Ishikawa (cell line): ENCODE data around the gene NAV3.

ENCODE experiments used
- CEBPB ChIP-seq: IDR thresholded peaks from 2 replicates; pipeline ENCODE4 v1.6.1; 2012
- CREB1 ChIP-seq: IDR thresholded peaks from 2 replicates; pipeline ENCODE4 v1.6.1; 2012; ENCODE audit warnings: low read depth
- EGR1 ChIP-seq: IDR thresholded peaks from 2 replicates; pipeline ENCODE4 v1.6.1; 2012
- EP300 ChIP-seq: IDR thresholded peaks from 2 replicates; pipeline ENCODE4 v1.6.1; 2012; ENCODE audit warnings: borderline replicate concordance
- FOXM1 ChIP-seq: IDR thresholded peaks from 2 replicates; pipeline ENCODE4 v1.6.1; 2012; ENCODE audit warnings: low read depth, borderline replicate concordance
- NFIC ChIP-seq: IDR thresholded peaks from 2 replicates; pipeline ENCODE4 v1.6.1; 2012
- RAD21 ChIP-seq: IDR thresholded peaks from 2 replicates; pipeline ENCODE4 v1.6.1; 2012; ENCODE audit warnings: low read depth
- TAF1 ChIP-seq: IDR thresholded peaks from 2 replicates; pipeline ENCODE4 v1.6.1; 2012; ENCODE audit warnings: low read depth, mild to moderate bottlenecking
- TCF12 ChIP-seq: IDR thresholded peaks from 2 replicates; pipeline ENCODE4 v1.6.1; 2012; ENCODE audit warnings: low read depth
- TEAD4 ChIP-seq: IDR thresholded peaks from 2 replicates; pipeline ENCODE4 v1.6.1; 2012
- YY1 ChIP-seq: IDR thresholded peaks from 2 replicates; pipeline ENCODE4 v1.6.1; 2012; ENCODE audit warnings: low read depth
- ZBTB7A ChIP-seq: IDR thresholded peaks from 2 replicates; pipeline ENCODE4 v1.6.1; 2012; ENCODE audit warnings: low read depth
- TF ChIP-seq, protein P1 (sequence below): IDR thresholded peaks from 2 replicates; pipeline ENCODE4 v1.6.1; 2012; ENCODE audit warnings: low read depth, mild to moderate bottlenecking
- TF ChIP-seq, protein P2 (sequence below): IDR thresholded peaks from 2 replicates; pipeline ENCODE4 v1.6.1; 2012
- TF ChIP-seq, protein P3 (sequence below): IDR thresholded peaks from 2 replicates; pipeline ENCODE4 v1.6.1; 2012

NAV3 gene

DNA sequence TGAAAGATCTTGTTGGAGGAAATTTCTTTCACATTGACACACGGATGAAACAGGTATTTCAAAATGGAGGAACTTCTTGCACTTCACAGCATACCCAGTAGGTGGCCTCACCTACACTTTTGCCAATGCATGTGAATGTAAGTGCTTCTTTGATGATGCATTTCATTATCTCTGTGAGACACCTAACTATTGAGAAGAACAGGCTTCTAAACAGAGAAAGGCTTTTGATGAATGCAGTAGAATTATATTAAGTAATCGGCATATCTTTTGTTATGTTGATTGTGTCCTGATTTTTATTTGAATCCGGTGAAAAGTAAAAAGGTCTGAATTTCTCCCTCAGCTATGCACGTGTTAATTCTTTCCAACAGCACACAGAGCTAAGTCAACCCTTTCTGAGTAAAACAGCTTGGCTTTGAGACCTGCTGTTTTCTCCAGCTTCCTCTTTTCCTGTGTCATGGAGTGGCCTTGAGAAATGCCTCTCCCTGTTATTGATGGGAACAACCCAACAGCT, 399.0 kb downstream of the NAV3 start:
- TF ChIP-seq, protein P1, sequence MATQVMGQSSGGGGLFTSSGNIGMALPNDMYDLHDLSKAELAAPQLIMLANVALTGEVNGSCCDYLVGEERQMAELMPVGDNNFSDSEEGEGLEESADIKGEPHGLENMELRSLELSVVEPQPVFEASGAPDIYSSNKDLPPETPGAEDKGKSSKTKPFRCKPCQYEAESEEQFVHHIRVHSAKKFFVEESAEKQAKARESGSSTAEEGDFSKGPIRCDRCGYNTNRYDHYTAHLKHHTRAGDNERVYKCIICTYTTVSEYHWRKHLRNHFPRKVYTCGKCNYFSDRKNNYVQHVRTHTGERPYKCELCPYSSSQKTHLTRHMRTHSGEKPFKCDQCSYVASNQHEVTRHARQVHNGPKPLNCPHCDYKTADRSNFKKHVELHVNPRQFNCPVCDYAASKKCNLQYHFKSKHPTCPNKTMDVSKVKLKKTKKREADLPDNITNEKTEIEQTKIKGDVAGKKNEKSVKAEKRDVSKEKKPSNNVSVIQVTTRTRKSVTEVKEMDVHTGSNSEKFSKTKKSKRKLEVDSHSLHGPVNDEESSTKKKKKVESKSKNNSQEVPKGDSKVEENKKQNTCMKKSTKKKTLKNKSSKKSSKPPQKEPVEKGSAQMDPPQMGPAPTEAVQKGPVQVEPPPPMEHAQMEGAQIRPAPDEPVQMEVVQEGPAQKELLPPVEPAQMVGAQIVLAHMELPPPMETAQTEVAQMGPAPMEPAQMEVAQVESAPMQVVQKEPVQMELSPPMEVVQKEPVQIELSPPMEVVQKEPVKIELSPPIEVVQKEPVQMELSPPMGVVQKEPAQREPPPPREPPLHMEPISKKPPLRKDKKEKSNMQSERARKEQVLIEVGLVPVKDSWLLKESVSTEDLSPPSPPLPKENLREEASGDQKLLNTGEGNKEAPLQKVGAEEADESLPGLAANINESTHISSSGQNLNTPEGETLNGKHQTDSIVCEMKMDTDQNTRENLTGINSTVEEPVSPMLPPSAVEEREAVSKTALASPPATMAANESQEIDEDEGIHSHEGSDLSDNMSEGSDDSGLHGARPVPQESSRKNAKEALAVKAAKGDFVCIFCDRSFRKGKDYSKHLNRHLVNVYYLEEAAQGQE = no peak
- peak; percentile 66 for TF ChIP-seq YY1
- no peak for TF ChIP-seq CEBPB
- TF ChIP-seq, protein P2, sequence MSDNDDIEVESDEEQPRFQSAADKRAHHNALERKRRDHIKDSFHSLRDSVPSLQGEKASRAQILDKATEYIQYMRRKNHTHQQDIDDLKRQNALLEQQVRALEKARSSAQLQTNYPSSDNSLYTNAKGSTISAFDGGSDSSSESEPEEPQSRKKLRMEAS = no peak
- TF ChIP-seq RAD21 = peak; percentile 34
- no peak for TF ChIP-seq CREB1
- TF ChIP-seq, protein P3, sequence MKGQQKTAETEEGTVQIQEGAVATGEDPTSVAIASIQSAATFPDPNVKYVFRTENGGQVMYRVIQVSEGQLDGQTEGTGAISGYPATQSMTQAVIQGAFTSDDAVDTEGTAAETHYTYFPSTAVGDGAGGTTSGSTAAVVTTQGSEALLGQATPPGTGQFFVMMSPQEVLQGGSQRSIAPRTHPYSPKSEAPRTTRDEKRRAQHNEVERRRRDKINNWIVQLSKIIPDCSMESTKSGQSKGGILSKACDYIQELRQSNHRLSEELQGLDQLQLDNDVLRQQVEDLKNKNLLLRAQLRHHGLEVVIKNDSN = no peak
- TF ChIP-seq TEAD4 = no peak
- TF ChIP-seq EP300 = no peak
- no peak for TF ChIP-seq FOXM1

DNA sequence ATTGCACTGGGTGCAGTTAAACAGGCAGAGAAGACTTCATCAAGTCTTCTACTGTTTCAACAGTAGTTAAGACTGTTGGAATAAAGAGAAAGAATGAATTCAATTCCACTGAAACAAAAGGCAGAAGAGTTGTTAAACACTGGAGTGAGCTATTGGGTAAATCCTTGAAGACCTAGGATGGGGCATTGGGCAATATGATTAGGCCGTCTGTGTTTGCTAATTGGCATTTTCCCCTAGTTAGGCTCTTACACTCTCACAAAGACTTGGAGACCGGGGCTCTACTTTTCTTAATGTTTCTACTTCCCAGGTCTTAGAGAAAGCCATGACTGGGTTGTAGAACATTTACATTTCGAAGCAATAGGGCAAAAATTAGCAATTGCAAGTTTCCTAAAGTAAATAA, 402.1 kb downstream of the NAV3 start:
- TF ChIP-seq, protein P1 = no peak
- no peak for TF ChIP-seq TAF1
- TF ChIP-seq FOXM1 = no peak

DNA sequence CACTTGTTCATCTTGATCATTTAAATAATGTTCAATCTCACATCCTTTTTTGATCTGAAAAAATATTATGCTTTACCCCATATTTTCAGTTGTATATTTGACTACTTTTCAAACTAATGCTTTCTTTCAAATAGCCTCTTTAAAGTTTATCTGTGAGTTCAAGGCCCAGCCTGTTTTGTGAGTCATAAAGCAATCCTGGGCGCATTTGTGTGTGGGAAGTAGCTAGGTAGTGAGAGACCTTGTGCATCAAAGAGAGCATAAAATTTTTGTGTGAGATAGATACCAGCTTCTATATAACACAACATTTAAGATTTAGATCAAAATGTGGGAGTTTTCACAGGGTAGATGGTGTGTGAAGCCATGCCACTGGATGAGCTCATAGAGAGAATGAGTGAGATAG, 405.6 kb downstream of the NAV3 start:
- no peak for TF ChIP-seq TEAD4
- TF ChIP-seq TCF12 = no peak
- no peak for TF ChIP-seq EP300
- no peak for TF ChIP-seq CREB1
- TF ChIP-seq TAF1 = no peak

DNA sequence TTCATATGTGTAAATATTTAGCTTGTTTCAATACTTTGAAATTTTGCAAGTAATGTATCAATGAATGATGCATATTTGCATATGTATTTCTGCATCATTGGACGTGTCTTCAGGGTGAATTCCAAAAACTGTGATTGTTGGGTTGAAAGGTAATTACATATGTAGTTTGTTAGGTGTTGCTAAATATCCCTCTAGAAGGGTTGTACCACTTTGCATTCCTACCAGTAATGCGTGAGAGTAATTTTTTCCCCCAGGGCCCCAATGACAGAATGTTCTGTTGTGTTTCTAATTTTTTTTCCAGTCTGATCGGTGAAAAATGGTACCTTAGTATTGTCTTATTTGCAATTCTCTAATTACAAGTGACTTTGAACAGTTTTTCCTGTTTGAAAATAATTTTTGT, 408.9 kb downstream of the NAV3 start:
- TF ChIP-seq, protein P3 = no peak
- TF ChIP-seq YY1 (no peak), RAD21 (no peak), EGR1 (no peak), TCF12 (no peak), EP300 (no peak), CEBPB (no peak), ZBTB7A (no peak), CREB1 (no peak), NFIC (no peak), TAF1 (no peak), TEAD4 (no peak), FOXM1 (no peak)
- TF ChIP-seq, protein P1 = no peak
- TF ChIP-seq, protein P2 = no peak

DNA sequence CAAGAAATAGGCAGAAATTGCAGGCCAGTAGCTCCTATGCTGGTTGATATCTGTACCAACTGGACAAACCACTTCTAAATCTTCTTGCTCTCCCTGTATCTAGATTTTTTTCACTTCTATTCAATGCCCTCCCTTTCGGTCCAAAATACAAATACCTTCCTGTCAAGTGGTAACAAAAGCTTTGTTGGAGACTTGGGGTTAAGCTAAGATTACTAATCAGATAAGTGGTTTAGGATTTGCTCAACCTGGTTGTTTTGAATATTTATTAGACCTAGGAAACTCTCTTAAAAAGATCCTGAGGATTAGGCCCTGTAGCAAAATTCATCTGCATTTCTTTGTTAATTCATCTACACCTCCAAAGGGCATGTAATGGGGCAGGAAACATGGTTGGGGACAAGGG, 410.1 kb downstream of the NAV3 start:
- no peak for TF ChIP-seq CREB1
- TF ChIP-seq, protein P3 = no peak
- TF ChIP-seq TAF1 = no peak
- TF ChIP-seq FOXM1 = no peak
- no peak for TF ChIP-seq RAD21
- TF ChIP-seq EP300 = no peak
- no peak for TF ChIP-seq TEAD4
- TF ChIP-seq, protein P1 = no peak
- no peak for TF ChIP-seq CEBPB
- TF ChIP-seq, protein P2 = no peak
- no peak for TF ChIP-seq YY1
- TF ChIP-seq NFIC = no peak
- no peak for TF ChIP-seq ZBTB7A
- no peak for TF ChIP-seq TCF12
- TF ChIP-seq EGR1 = no peak
